ENCODE data around the gene TMCO1. TPM values are rescaled to one million over a fixed set of nuclear protein-coding genes. Genes with fewer than 3 reads are reported as not detected.
"Not testable (repeated sequence)": the region's sequence is repeated elsewhere in the genome, so short reads cannot be mapped to it uniquely, and the experiment has no call there.

Gene TMCO1
- total and polyA plus RNA-seq, 8 donors = 91.5 to 125 (median 108) TPM

DNA sequence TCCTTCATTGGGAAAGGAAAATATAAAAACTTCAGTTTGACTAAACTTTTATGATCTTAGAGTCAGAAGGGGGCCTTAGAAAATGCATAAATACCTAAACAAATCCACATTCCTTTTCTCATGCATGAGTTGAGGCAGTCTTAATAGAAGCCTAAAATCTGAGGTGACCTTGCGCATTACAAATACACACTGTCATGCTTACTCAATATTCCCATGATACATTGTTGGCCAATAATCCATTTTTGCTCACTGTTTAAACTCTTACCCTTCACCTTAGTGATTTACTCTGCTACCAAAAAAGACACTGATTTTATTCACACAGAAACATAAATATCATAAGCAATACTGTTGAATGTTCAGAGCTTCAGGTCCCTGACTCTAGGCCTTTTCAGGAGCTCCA lies 19.1 kb upstream of the TMCO1 start:
- Histone ChIP-seq H3K4me1 (no peaks in the 10 kb centered on the region), H3K27me3 (no peaks in the 10 kb centered on the region), H3K27ac (no peak overlapping the region), H3K36me3 (no peaks in the 10 kb centered on the region), H3K4me3 (no peak overlapping the region), H3K9me3 (peaks cover 0 to 7% of the 10 kb centered on the region in 2 donors)
- DNase-seq (no peak), ATAC-seq (no peak)
- intact Hi-C loops (cut with DNase I) = no loop called here
- TF ChIP-seq, protein P1, sequence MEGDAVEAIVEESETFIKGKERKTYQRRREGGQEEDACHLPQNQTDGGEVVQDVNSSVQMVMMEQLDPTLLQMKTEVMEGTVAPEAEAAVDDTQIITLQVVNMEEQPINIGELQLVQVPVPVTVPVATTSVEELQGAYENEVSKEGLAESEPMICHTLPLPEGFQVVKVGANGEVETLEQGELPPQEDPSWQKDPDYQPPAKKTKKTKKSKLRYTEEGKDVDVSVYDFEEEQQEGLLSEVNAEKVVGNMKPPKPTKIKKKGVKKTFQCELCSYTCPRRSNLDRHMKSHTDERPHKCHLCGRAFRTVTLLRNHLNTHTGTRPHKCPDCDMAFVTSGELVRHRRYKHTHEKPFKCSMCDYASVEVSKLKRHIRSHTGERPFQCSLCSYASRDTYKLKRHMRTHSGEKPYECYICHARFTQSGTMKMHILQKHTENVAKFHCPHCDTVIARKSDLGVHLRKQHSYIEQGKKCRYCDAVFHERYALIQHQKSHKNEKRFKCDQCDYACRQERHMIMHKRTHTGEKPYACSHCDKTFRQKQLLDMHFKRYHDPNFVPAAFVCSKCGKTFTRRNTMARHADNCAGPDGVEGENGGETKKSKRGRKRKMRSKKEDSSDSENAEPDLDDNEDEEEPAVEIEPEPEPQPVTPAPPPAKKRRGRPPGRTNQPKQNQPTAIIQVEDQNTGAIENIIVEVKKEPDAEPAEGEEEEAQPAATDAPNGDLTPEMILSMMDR (IDR thresholded peaks at IDR 0.05) = no peak

DNA sequence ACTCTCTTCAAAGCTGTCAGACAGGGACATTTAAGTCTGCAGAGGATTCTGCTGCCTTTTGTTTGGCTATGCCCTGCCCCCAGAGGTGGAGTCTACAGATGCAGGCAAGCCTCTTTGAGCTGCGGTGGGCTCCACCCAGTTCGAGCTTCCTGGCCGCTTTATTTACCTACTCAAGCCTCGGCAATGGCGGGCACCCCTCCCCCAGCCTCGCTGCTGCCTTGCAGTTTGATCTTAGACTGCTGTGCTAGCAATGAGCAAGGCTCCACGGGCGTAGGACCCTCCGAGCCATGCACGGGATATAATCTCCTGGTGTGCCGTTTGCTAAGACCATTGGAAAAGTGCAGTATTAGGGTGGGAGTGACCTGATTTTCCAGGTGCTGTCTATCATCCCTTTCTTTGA lies 14.9 kb upstream of the TMCO1 start:
- intact Hi-C loops (cut with DNase I); H3K9me3 ChIP-seq; H3K4me3 ChIP-seq; ATAC-seq; H3K27me3 ChIP-seq; H3K36me3 ChIP-seq; H3K27ac ChIP-seq; DNase-seq; H3K4me1 ChIP-seq: not testable (repeated sequence)

DNA sequence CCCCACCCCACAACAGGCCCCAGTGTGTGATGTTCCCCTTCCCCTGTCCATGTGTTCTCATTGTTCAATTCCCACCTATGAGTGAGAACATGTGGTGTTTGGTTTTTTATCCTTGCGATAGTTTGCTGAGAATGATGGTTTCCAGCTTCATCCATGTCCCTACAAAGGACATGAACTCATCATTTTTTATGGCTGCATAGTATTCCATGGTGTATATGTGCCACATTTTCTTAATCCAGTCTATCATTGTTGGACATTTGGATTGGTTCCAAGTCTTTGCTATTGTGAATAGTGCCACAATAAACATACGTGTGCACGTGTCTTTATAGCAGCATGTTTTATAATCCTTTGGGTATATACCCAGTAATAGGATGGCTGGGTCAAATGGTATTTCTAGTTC lies 9.5 kb upstream of the TMCO1 start:
- ATAC-seq; intact Hi-C loops (cut with DNase I); DNase-seq; H3K9me3 ChIP-seq; H3K4me1 ChIP-seq; H3K27me3 ChIP-seq; H3K4me3 ChIP-seq; H3K27ac ChIP-seq: not testable (repeated sequence)
- peaks cover 0 to 14% of the 10 kb centered on the region in 2 donors for H3K36me3 ChIP-seq

DNA sequence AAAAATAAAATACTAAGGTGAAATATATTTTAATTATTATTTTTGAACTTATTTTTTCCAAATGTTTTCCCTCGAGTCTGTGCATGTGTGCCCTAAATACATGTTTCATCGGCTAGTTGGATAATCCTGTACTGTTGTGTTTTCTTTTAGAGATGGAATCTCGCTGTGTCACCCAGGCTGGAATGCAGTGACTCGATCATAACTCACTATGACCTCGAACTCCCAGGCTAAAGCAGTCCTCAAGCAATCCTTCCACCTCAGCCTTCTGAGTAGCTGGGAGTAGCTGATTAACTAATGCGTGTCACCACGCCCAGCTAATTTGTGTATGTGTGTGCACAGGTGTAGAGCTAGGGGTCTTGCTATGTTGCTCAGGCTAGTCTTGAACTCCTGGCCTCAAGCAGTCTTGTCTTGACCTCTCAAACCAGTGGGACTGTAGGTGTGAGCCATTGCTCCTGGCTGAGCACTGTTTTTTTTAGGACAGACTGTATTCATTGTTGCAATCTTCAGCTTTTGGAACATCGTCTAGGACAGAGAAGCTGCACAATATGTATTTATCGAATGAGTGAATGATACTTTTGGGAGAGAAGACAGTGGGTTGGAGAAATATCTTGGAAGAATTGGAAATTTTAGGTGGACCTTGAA lies 4.8 kb upstream of the TMCO1 start:
- Histone ChIP-seq H3K4me1 (peaks cover 0 to 13% of the 10 kb centered on the region in 2 donors), H3K4me3 (no peak overlapping the region), H3K27ac (no peak overlapping the region), H3K36me3 (peaks cover 0 to 14% of the 10 kb centered on the region in 2 donors), H3K27me3 (no peaks in the 10 kb centered on the region), H3K9me3 (no peaks in the 10 kb centered on the region)
- intact Hi-C loops (cut with DNase I) = no loop called here
- TF ChIP-seq, protein P1 (IDR thresholded peaks at IDR 0.05) = no peak
- DNase-seq = no peak
- ATAC-seq = no peak

DNA sequence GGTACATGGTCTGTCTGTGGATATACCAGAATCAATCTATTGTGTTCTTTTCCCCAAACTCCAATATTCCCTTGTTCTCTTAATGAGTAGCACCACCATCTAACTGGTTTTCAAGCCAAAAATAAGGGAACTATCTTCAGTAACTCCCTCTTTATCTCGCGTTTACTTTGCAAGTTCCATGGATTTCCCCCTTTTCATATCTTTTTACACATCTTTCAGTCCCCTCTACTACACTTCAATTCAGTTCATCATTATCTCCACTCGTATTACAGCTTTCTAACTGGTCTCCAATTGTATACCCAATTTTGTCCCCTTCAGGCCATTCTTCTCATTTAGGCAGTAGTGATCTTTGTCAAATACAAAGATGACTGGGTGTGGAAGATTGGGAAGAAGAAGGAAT lies 4.1 kb upstream of the TMCO1 start:
- intact Hi-C loops (cut with DNase I) = no loop called here
- H3K4me3 ChIP-seq = no peak overlapping the region
- no peaks in the 10 kb centered on the region for H3K9me3 ChIP-seq
- peaks cover 0 to 18% of the 10 kb centered on the region in 2 donors for H3K4me1 ChIP-seq
- H3K27me3 ChIP-seq = no peaks in the 10 kb centered on the region
- ATAC-seq = no peak
- H3K36me3 ChIP-seq = peaks cover 0 to 14% of the 10 kb centered on the region in 2 donors
- no peak for DNase-seq
- H3K27ac ChIP-seq = no peak overlapping the region
- TF ChIP-seq, protein P1 (IDR thresholded peaks at IDR 0.05) = no peak

- TF ChIP-seq, protein P1 (IDR thresholded peaks at IDR 0.05) = no peak
- no peak for DNase-seq
- ATAC-seq = no peak
- peaks cover 0 to 53% of the 10 kb centered on the region in 2 donors for H3K36me3 ChIP-seq
- no peaks in the 10 kb centered on the region for H3K9me3 ChIP-seq
- no peaks in the 10 kb centered on the region for H3K27me3 ChIP-seq
- no peak overlapping the region for H3K27ac ChIP-seq
- intact Hi-C loops (cut with DNase I) = no loop called here
- H3K4me1 ChIP-seq = peaks cover 0 to 39% of the 10 kb centered on the region in 2 donors
- H3K4me3 ChIP-seq = no peak overlapping the region
These were observed 4.4 kb downstream of the TMCO1 start for GRCh38 chr1:165764277-165764676.

Data from left lung (tissue), 10 donors.